Gastrocnemius medialis (tissue), 4 donors: Measurements from ENCODE around the gene MFN1.

Experiments used
- POLR2A ChIP-seq, 2 donors: fragments of 450-650 bp; IDR thresholded peaks; one replicate each; pipeline ENCODE4 v1.6.1; 2017; ENCODE audit warnings: antibody characterized with exemption in 2 of 2, mild to moderate bottlenecking in 2 of 2, moderate library complexity in 2 of 2
- TF ChIP-seq, protein P1 (sequence below), 5 experiments: fragments of 450-650 bp in 3 of 5; fragments of 200-600 bp in 2 of 5; sonication (generic) in 2 of 5; IDR thresholded peaks in 4 of 5; conservative IDR thresholded peaks in 1 of 5; 1 replicate in 4 of 5; 2 replicates in 1 of 5; pipeline ENCODE4 v1.5.1; 2016 to 2019; ENCODE audit warnings: antibody characterized with exemption in 5 of 5, mild to moderate bottlenecking in 3 of 5, moderate library complexity in 3 of 5

- TF ChIP-seq, protein P1, sequence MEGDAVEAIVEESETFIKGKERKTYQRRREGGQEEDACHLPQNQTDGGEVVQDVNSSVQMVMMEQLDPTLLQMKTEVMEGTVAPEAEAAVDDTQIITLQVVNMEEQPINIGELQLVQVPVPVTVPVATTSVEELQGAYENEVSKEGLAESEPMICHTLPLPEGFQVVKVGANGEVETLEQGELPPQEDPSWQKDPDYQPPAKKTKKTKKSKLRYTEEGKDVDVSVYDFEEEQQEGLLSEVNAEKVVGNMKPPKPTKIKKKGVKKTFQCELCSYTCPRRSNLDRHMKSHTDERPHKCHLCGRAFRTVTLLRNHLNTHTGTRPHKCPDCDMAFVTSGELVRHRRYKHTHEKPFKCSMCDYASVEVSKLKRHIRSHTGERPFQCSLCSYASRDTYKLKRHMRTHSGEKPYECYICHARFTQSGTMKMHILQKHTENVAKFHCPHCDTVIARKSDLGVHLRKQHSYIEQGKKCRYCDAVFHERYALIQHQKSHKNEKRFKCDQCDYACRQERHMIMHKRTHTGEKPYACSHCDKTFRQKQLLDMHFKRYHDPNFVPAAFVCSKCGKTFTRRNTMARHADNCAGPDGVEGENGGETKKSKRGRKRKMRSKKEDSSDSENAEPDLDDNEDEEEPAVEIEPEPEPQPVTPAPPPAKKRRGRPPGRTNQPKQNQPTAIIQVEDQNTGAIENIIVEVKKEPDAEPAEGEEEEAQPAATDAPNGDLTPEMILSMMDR (IDR thresholded peaks at IDR 0.05 in 4 of 5, conservative IDR thresholded peaks at IDR 0.05 in 1 of 5): no peak
- TF ChIP-seq POLR2A (IDR thresholded peaks at IDR 0.05): no peak
These were observed 49.4 kb upstream of the MFN1 start for GRCh38 chr3:179297971-179298725.
